Fibroblast of lung (primary cell): ENCODE measurements around the gene BLVRB. TPM values are rescaled to one million over a fixed set of nuclear protein-coding genes. Genes with fewer than 3 reads are reported as not detected.

ENCODE experiments used
- DNase-seq, 2 donors: peaks; one replicate each; pipeline versions ENCODE4 v3.0.0 to v3.0.0-alpha.2; 2010; ENCODE audit warnings: low read depth in 2 of 2
- H2AFZ ChIP-seq: 2 replicates; pipeline ENCODE4 v1.5.1; 2012; ENCODE audit warnings: low read length, control low read depth, inconsistent platforms
- H3K27ac ChIP-seq: 2 replicates; pipeline ENCODE4 v1.5.1; 2011; ENCODE audit warnings: low read length, control low read depth; ENCODE audit not compliant: insufficient read depth
- H3K27me3 ChIP-seq: 2 replicates; pipeline ENCODE4 v1.5.1; 2011; ENCODE audit warnings: mild to moderate bottlenecking, low read length; ENCODE audit not compliant: control insufficient read depth, insufficient read depth
- H3K36me3 ChIP-seq: 2 replicates; pipeline ENCODE4 v1.5.1; 2011; ENCODE audit warnings: low read length; ENCODE audit not compliant: control insufficient read depth, insufficient read depth
- H3K4me1 ChIP-seq: 2 replicates; pipeline ENCODE4 v1.5.1; 2011; ENCODE audit warnings: low read length; ENCODE audit not compliant: control insufficient read depth, insufficient read depth; ENCODE audit errors: extremely low read depth
- H3K4me2 ChIP-seq: 2 replicates; pipeline ENCODE4 v1.5.1; 2011; ENCODE audit warnings: low read length, control low read depth; ENCODE audit not compliant: insufficient read depth; ENCODE audit errors: extremely low read depth
- H3K4me3 ChIP-seq, 4 experiments: fragments of 200-600 bp in 1 of 4; sonication (generic) in 1 of 4; replicated peaks in 1 of 4; 2 replicates each; pipeline ENCODE4 v1.5.1; 2011 to 2016; ENCODE audit warnings: low read length in 4 of 4, low read depth in 3 of 4, mild to moderate bottlenecking in 3 of 4, control low read depth in 2 of 4, inconsistent platforms in 1 of 4, mixed read lengths in 1 of 4; ENCODE audit not compliant: insufficient read depth in 1 of 4; ENCODE audit errors: control extremely low read depth in 1 of 4
- H3K79me2 ChIP-seq: 2 replicates; pipeline ENCODE4 v1.5.1; 2012; ENCODE audit warnings: mild to moderate bottlenecking, low read length, inconsistent platforms; ENCODE audit not compliant: control insufficient read depth, insufficient read depth
- H3K9ac ChIP-seq: 2 replicates; pipeline ENCODE4 v1.5.1; 2011; ENCODE audit warnings: mild to moderate bottlenecking, low read length, control low read depth; ENCODE audit not compliant: insufficient read depth
- H3K9me3 ChIP-seq: 2 replicates; pipeline ENCODE4 v1.5.1; 2012; ENCODE audit warnings: low read depth, low read length; ENCODE audit not compliant: control insufficient read depth, insufficient read depth
- H4K20me1 ChIP-seq: 2 replicates; pipeline ENCODE4 v1.5.1; 2011; ENCODE audit warnings: low read length; ENCODE audit not compliant: control insufficient read depth, insufficient read depth; ENCODE audit errors: extremely low read depth
- CTCF ChIP-seq, 2 donors: IDR thresholded peaks in 1 of 2; conservative IDR thresholded peaks in 1 of 2; 1 replicate in 1 of 2; 2 replicates in 1 of 2; pipeline ENCODE4 v1.5.1; 2011 to 2012; ENCODE audit warnings: low read length in 2 of 2, control low read depth in 1 of 2, inconsistent platforms in 1 of 2, low read depth in 1 of 2, mild to moderate bottlenecking in 1 of 2
- EZH2 ChIP-seq: IDR thresholded peaks from 2 replicates; pipeline ENCODE4 v1.5.1; 2012; ENCODE audit warnings: low read length, control low read depth, mild to moderate bottlenecking; ENCODE audit errors: missing control alignments
- polyA plus RNA-seq, 2 donors: library from polyadenylated mRNA; depleted of rRNA in 1 of 2; stranded (reverse) in 1 of 2; unstranded in 1 of 2; fragments of >200 nt; gene quantifications; 2 replicates each; pipeline ENCODE4 v1.2.1, GENCODE V29; 2011 to 2012; ENCODE audit warnings: missing spikeins in 1 of 2
- total RNA-seq: library from RNA; depleted of rRNA; stranded (reverse); fragments of >200 nt; gene quantifications from 2 replicates; pipeline ENCODE4 v1.2.1, GENCODE V29; 2014

BLVRB gene
- total and polyA plus RNA-seq, 2 donors (not counting 1 experiment from before 2014, with no cell fraction given): 40.0 to 105 TPM

GRCh38 chr19:40398417-40399131 lies 67.0 kb downstream of the BLVRB start:
- Histone ChIP-seq H3K9me3 (no peaks in the 10 kb centered on the region), H3K9ac (no peak overlapping the region), H3K36me3 (no peaks in the 10 kb centered on the region), H3K4me3 (no peak overlapping the region), H2AFZ (no peak overlapping the region), H3K27ac (no peak overlapping the region), H3K27me3 (no peaks in the 10 kb centered on the region), H4K20me1 (no peaks in the 10 kb centered on the region), H3K4me2 (no peak overlapping the region), H3K4me1 (no peaks in the 10 kb centered on the region), H3K79me2 (no peaks in the 10 kb centered on the region)
- peak in 1 of 2 donors; percentile 55 for DNase-seq
- TF ChIP-seq CTCF (conservative IDR thresholded peaks at IDR 0.05 in 1 of 2, IDR thresholded peaks at IDR 0.05 in 1 of 2; ENCODE audit: low read depth in 1 of 2, low read length in 2 of 2) (no peak), EZH2 (no peak)

Other genes with a start within 250 kb of the BLVRB start
- not detected in 2 replicates for gene TTC9B, start 247.4 kb downstream of the BLVRB start, total RNA-seq
- gene TTC9B, start 247.4 kb downstream of the BLVRB start, polyA plus RNA-seq: not detected in 2 replicates
- gene CCNP, start 239.1 kb downstream of the BLVRB start, total RNA-seq: 0.26 and 0.50 TPM in 2 replicates
- gene CCNP, start 239.1 kb downstream of the BLVRB start, polyA plus RNA-seq: 0.07 and 0.16 TPM in 2 replicates
- 58.3 and 76.0 TPM in 2 replicates for gene AKT2, start 180.4 kb downstream of the BLVRB start, total RNA-seq
- gene AKT2, start 180.4 kb downstream of the BLVRB start, polyA plus RNA-seq: 81.5 and 104 TPM in 2 replicates
- 4.4 and 5.1 TPM in 2 replicates for gene C19orf47, start 117.3 kb downstream of the BLVRB start, total RNA-seq
- 9.1 and 10.8 TPM in 2 replicates for gene C19orf47, start 117.3 kb downstream of the BLVRB start, polyA plus RNA-seq
- gene PLD3, start 117.0 kb downstream of the BLVRB start, total RNA-seq: 173 and 230 TPM in 2 replicates
- gene PLD3, start 117.0 kb downstream of the BLVRB start, polyA plus RNA-seq: 158 and 208 TPM in 2 replicates
- gene HIPK4, start 75.6 kb downstream of the BLVRB start, total RNA-seq: 0.17 and 0.26 TPM in 2 replicates
- 0.05 and 0.07 TPM in 2 replicates for gene HIPK4, start 75.6 kb downstream of the BLVRB start, polyA plus RNA-seq
- gene PRX, start 52.4 kb downstream of the BLVRB start, total RNA-seq: 3.1 and 3.6 TPM in 2 replicates
- gene PRX, start 52.4 kb downstream of the BLVRB start, polyA plus RNA-seq: 0.84 and 0.91 TPM in 2 replicates
- 19.2 and 27.2 TPM in 2 replicates for gene SERTAD1, start 39.8 kb downstream of the BLVRB start, total RNA-seq
- 7.2 and 12.7 TPM in 2 replicates for gene SERTAD1, start 39.8 kb downstream of the BLVRB start, polyA plus RNA-seq
- 22.3 and 23.6 TPM in 2 replicates for gene SERTAD3, start 21.4 kb downstream of the BLVRB start, total RNA-seq
- 15.1 and 24.8 TPM in 2 replicates for gene SERTAD3, start 21.4 kb downstream of the BLVRB start, polyA plus RNA-seq
- 3.9 and 6.6 TPM in 2 replicates for gene SPTBN4, start 1.3 kb upstream of the BLVRB start, total RNA-seq
- gene SPTBN4, start 1.3 kb upstream of the BLVRB start, polyA plus RNA-seq: 1.3 and 2.0 TPM in 2 replicates
- 22.3 and 43.4 TPM in 2 replicates for gene SHKBP1, start 111.1 kb upstream of the BLVRB start, total RNA-seq
- 35.6 and 43.2 TPM in 2 replicates for gene SHKBP1, start 111.1 kb upstream of the BLVRB start, polyA plus RNA-seq
- 46.4 and 60.9 TPM in 2 replicates for gene LTBP4, start 135.6 kb upstream of the BLVRB start, total RNA-seq
- 29.6 and 31.7 TPM in 2 replicates for gene LTBP4, start 135.6 kb upstream of the BLVRB start, polyA plus RNA-seq
- 30.6 and 33.4 TPM in 2 replicates for gene NUMBL, start 224.9 kb upstream of the BLVRB start, total RNA-seq
- gene NUMBL, start 224.9 kb upstream of the BLVRB start, polyA plus RNA-seq: 26.2 and 28.2 TPM in 2 replicates